Astrocyte (in vitro differentiated cells and primary cell): ENCODE data around the gene UBE2G2. TPM values are rescaled to one million over a fixed set of nuclear protein-coding genes. Genes with fewer than 3 reads are reported as not detected.

Experiments used
- DNase-seq: peaks from one replicate; pipeline ENCODE4 v3.0.0-alpha.2; 2010; ENCODE audit warnings: low read depth
- FAIRE-seq: peaks from 2 replicates; lab custom pipeline; 2011; peaks lifted over from hg19 to GRCh38; lab: Jason Lieb, UNC
- H2AFZ ChIP-seq: 2 replicates; pipeline ENCODE4 v1.6.0; 2012; ENCODE audit warnings: low read depth, low read length, inconsistent platforms
- H3K27ac ChIP-seq: 2 replicates; pipeline ENCODE4 v1.5.1; 2011; ENCODE audit warnings: low read depth, low read length, inconsistent platforms
- H3K27me3 ChIP-seq: 2 replicates; pipeline ENCODE4 v1.6.0; 2011; ENCODE audit warnings: low read length, inconsistent platforms; ENCODE audit not compliant: insufficient read depth
- H3K36me3 ChIP-seq: 2 replicates; pipeline ENCODE4 v1.5.1; 2011; ENCODE audit warnings: low read length, inconsistent platforms; ENCODE audit not compliant: insufficient read depth
- H3K4me1 ChIP-seq: 2 replicates; pipeline ENCODE4 v1.5.1; 2011; ENCODE audit warnings: low read length, inconsistent platforms; ENCODE audit not compliant: insufficient read depth
- H3K4me2 ChIP-seq: 2 replicates; pipeline ENCODE4 v1.6.0; 2012; ENCODE audit warnings: low read length, inconsistent platforms
- H3K4me3 ChIP-seq: 2 replicates; pipeline ENCODE4 v1.5.1; 2011; ENCODE audit warnings: low read depth, mild to moderate bottlenecking, low read length, inconsistent platforms; ENCODE audit not compliant: insufficient read depth
- H3K79me2 ChIP-seq: 2 replicates; pipeline ENCODE4 v1.6.0; 2012; ENCODE audit warnings: mild to moderate bottlenecking, low read length, inconsistent platforms; ENCODE audit not compliant: insufficient read depth
- H3K9ac ChIP-seq: 2 replicates; pipeline ENCODE4 v1.6.0; 2012; ENCODE audit warnings: mild to moderate bottlenecking, low read length, inconsistent platforms
- H3K9me3 ChIP-seq: 2 replicates; pipeline ENCODE4 v1.5.1; 2012; ENCODE audit warnings: low read depth, mild to moderate bottlenecking, low read length, inconsistent platforms; ENCODE audit not compliant: insufficient read depth
- H4K20me1 ChIP-seq: 2 replicates; pipeline ENCODE4 v1.6.0; 2012; ENCODE audit warnings: low read length, inconsistent platforms; ENCODE audit not compliant: insufficient read depth
- H3K27ac Mint-ChIP-seq: one replicate; pipeline ENCODE4 v1.8.0; 2021; ENCODE audit warnings: mild to moderate bottlenecking, mixed read lengths; ENCODE audit not compliant: unreplicated experiment
- H3K27me3 Mint-ChIP-seq: one replicate; pipeline ENCODE4 v1.8.0; 2021; ENCODE audit warnings: low read depth, mixed read lengths; ENCODE audit not compliant: unreplicated experiment
- H3K36me3 Mint-ChIP-seq: one replicate; pipeline ENCODE4 v1.8.0; 2021; ENCODE audit warnings: low read depth, mixed read lengths; ENCODE audit not compliant: unreplicated experiment
- H3K4me1 Mint-ChIP-seq: one replicate; pipeline ENCODE4 v1.8.0; 2021; ENCODE audit warnings: low read depth, mixed read lengths; ENCODE audit not compliant: unreplicated experiment
- H3K4me3 Mint-ChIP-seq: one replicate; pipeline ENCODE4 v1.8.0; 2021; ENCODE audit warnings: mild to moderate bottlenecking, moderate library complexity, mixed read lengths; ENCODE audit not compliant: unreplicated experiment
- H3K9me3 Mint-ChIP-seq: one replicate; pipeline ENCODE4 v1.8.0; 2021; ENCODE audit warnings: mild to moderate bottlenecking, mixed read lengths; ENCODE audit not compliant: unreplicated experiment
- EZH2 ChIP-seq: IDR thresholded peaks from 2 replicates; pipeline ENCODE4 v1.6.1; 2012; ENCODE audit warnings: mild to moderate bottlenecking, low read length, inconsistent platforms; ENCODE audit not compliant: insufficient read depth
- total RNA-seq: library from RNA; stranded (reverse); gene quantifications from 2 replicates; pipeline ENCODE4 v1.2.1, GENCODE V29; 2021
- TF ChIP-seq, protein P1 (sequence below): IDR thresholded peaks from 2 replicates; pipeline ENCODE4 v1.5.1; 2011; ENCODE audit warnings: low read depth, mild to moderate bottlenecking, inconsistent platforms, low read length, moderate library complexity; ENCODE audit not compliant: insufficient read depth

Gene UBE2G2
- total RNA-seq, 1 donor from 2014 or later = 74.5 TPM

- peaks cover 33% of the 10 kb centered on the region for H3K9me3 ChIP-seq
- FAIRE-seq (no peak), DNase-seq (no peak)
- Mint-ChIP-seq H3K4me1 (peaks cover 5% of the 10 kb centered on the region), H3K27ac (no peak overlapping the region), H3K36me3 (peaks cover 2% of the 10 kb centered on the region), H3K27me3 (peaks cover 70% of the 10 kb centered on the region), H3K9me3 (peaks cover 24% of the 10 kb centered on the region), H3K4me3 (no peak overlapping the region)
- no peaks in the 10 kb centered on the region for H3K36me3 ChIP-seq
- TF ChIP-seq EZH2 = no peak
- TF ChIP-seq, protein P1, sequence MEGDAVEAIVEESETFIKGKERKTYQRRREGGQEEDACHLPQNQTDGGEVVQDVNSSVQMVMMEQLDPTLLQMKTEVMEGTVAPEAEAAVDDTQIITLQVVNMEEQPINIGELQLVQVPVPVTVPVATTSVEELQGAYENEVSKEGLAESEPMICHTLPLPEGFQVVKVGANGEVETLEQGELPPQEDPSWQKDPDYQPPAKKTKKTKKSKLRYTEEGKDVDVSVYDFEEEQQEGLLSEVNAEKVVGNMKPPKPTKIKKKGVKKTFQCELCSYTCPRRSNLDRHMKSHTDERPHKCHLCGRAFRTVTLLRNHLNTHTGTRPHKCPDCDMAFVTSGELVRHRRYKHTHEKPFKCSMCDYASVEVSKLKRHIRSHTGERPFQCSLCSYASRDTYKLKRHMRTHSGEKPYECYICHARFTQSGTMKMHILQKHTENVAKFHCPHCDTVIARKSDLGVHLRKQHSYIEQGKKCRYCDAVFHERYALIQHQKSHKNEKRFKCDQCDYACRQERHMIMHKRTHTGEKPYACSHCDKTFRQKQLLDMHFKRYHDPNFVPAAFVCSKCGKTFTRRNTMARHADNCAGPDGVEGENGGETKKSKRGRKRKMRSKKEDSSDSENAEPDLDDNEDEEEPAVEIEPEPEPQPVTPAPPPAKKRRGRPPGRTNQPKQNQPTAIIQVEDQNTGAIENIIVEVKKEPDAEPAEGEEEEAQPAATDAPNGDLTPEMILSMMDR = no peak
- no peak overlapping the region for H3K27ac ChIP-seq
- no peak overlapping the region for H2AFZ ChIP-seq
- no peaks in the 10 kb centered on the region for H4K20me1 ChIP-seq
- no peaks in the 10 kb centered on the region for H3K4me1 ChIP-seq
- H3K9ac ChIP-seq = no peak overlapping the region
- H3K4me2 ChIP-seq = no peak overlapping the region
- no peak overlapping the region for H3K4me3 ChIP-seq
- H3K79me2 ChIP-seq = no peaks in the 10 kb centered on the region
- peaks cover 2% of the 10 kb centered on the region for H3K27me3 ChIP-seq
Observed at GRCh38 chr21:44734841-44735240, 66.8 kb downstream of the UBE2G2 start.

- Histone ChIP-seq H3K4me3 (no peak overlapping the region), H3K9ac (no peak overlapping the region), H3K4me1 (no peaks in the 10 kb centered on the region), H2AFZ (no peak overlapping the region), H4K20me1 (no peaks in the 10 kb centered on the region), H3K9me3 (peaks cover 31% of the 10 kb centered on the region), H3K79me2 (no peaks in the 10 kb centered on the region), H3K27ac (no peak overlapping the region), H3K27me3 (no peaks in the 10 kb centered on the region), H3K4me2 (no peak overlapping the region), H3K36me3 (no peaks in the 10 kb centered on the region)
- Mint-ChIP-seq H3K9me3 (peaks cover 20% of the 10 kb centered on the region), H3K4me3 (no peak overlapping the region), H3K27me3 (peaks cover 64% of the 10 kb centered on the region), H3K36me3 (peaks cover 2% of the 10 kb centered on the region), H3K27ac (no peak overlapping the region), H3K4me1 (peaks cover 5% of the 10 kb centered on the region)
- FAIRE-seq (no peak), DNase-seq (no peak)
- TF ChIP-seq, protein P1 = no peak
- no peak for TF ChIP-seq EZH2
Observed at GRCh38 chr21:44734026-44734745, 67.4 kb downstream of the UBE2G2 start.

GRCh38 chr21:44732956-44733355, 68.7 kb downstream of the UBE2G2 start:
- Histone ChIP-seq H3K36me3 (no peaks in the 10 kb centered on the region), H3K4me2 (no peak overlapping the region), H3K4me1 (no peaks in the 10 kb centered on the region), H2AFZ (no peak overlapping the region), H3K79me2 (no peaks in the 10 kb centered on the region), H4K20me1 (no peaks in the 10 kb centered on the region), H3K9me3 (peaks cover 21% of the 10 kb centered on the region), H3K27ac (no peak overlapping the region), H3K27me3 (no peaks in the 10 kb centered on the region), H3K4me3 (no peak overlapping the region), H3K9ac (no peak overlapping the region)
- FAIRE-seq (no peak), DNase-seq (no peak)
- H3K27me3 Mint-ChIP-seq = peaks cover 59% of the 10 kb centered on the region
- H3K27ac Mint-ChIP-seq = no peak overlapping the region
- TF ChIP-seq, protein P1 = no peak
- TF ChIP-seq EZH2 = no peak
- no peak overlapping the region for H3K4me3 Mint-ChIP-seq
- H3K36me3 Mint-ChIP-seq = peaks cover 2% of the 10 kb centered on the region
- peaks cover 5% of the 10 kb centered on the region for H3K4me1 Mint-ChIP-seq
- peaks cover 14% of the 10 kb centered on the region for H3K9me3 Mint-ChIP-seq
